ENCODE measurements around the gene PHACTR1.
"Not testable (repeated sequence)": the region's sequence is repeated elsewhere in the genome, so short reads cannot be mapped to it uniquely, and the experiment has no call there.

The PHACTR1 gene

DNA sequence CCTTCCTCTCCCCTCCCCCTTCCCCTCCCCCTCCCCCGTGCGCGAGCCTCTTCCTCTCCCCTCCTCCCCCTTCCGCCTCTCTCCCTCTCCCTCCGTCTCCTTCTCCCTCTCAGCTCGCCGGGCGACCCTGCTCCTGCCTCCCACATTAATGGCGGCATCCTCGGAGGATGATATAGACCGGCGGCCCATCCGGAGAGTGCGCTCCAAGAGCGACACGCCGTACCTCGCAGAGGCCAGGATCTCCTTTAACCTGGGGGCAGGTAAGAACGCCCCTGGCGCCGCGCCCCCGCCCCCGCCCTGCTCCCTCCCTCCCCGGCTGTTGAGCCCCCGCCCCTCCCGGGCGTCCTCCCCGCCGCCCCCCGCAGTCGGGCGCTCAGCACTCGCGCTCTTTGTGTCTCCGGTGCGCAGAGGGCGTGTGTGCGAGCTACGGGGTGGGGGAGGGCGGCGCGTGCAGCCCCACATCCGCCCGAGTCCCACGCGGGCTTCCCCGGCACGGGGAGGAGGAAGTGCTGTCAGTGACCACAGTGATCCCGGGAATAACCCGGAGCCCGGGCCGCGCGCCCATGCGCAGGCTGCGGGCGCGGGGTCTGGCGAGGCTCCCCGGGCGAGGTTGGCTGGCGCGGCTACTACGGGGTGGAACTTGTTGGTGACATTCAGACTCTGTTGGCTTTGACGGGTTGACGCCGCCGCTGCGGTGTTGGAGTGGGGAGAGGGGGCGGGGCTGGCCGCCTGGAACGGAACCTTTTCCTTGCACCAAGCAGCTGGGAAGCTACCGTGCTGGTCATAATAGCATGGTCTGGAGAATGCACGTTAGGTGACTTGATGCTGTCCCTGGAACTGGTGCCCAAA, 33.2 kb downstream of the PHACTR1 start:
- peak; percentile 61 to 80 (median 63) for DNase-seq

DNA sequence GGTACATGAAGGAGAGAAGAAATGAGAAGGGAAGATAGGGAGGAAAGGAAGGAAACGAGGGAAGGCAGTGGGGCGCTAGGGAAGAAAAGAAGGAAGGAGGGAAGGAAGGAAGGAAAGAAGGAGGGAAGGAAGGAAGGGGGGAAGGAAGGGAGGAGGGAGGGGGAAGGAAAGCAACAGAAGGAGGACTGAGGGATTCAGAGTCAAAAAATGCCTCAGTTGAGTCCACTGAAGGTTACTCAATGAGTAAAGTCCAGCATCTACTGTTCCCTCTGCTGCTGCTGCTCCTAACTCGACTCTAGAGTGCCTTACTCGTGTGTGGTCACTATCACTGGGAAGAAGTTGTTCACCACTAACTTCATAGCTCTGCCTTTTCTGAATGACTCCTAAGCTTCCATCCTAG, 33.8 kb downstream of the PHACTR1 start:
- DNase-seq: no peak

DNA sequence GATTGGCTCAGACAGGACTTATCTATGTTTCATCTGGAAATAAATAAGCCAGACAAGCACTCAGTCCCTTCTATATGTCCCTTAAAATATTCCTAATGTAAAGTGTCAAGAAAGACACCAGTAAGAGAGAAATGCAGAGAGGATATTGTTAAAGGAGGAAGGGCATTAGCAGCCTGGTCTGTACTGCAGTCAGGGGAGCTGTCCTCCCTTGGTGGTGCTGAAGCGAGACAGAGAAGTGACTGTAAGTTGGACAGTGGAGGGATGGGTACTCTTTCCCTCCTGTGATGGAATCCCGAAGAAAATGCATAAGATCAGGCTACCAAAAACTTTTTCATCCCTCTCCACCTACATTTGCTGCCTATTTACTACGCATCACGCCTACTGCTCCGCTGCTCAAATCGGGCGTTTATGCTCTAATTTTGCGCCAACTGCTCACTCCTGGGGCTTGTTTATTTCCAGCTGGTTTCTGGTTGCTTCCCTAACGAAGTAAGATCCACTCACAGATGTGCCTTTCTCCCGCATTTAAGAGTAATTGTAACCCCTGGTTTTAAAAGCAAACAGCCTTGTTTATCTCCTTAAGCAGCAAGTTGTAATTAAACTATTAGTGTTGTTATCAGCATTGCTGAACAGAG, 35.2 kb downstream of the PHACTR1 start:
- peak; percentile 65 to 83 (median 72) for DNase-seq

DNA sequence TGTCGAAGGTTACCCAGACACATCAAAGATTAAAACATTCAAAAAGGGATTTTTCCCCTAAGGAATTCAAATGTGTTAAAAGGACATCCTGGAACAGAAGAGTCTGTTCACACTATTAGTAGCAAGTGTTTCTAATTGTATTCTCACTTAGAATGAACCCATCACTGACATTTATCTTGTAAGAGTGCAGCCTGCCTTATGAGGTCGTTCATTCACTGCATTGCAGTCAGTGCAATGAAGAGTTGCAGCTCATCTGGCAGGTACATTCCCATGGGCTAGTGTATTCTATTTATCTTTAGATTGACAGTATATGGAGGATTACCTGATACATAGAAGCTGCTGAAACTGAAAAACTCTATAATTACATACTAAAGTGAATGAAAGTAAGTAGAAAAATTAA, 36.5 kb downstream of the PHACTR1 start:
- DNase-seq: no peak

DNA sequence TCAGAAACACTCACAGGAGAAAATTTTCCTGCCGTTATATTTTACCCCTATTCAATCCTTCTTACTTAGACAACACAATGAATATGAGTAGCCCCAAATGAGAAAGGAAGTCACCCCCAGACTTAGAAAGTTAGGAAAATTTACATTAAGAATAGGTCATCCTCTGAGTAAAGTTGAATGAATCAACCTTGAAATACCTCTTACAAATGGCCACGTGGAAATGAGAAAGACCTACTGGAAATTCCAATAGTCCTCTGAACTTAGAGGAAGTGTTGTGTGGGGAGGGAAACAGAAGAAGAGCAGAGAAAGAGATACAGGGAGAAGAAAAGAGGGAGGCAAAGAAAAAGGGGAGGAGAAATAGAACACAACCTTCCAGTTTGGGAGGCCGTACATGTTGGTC, 43.7 kb downstream of the PHACTR1 start:
- peak in 2 of 3 donors; percentile 37 to 52 for DNase-seq

DNA sequence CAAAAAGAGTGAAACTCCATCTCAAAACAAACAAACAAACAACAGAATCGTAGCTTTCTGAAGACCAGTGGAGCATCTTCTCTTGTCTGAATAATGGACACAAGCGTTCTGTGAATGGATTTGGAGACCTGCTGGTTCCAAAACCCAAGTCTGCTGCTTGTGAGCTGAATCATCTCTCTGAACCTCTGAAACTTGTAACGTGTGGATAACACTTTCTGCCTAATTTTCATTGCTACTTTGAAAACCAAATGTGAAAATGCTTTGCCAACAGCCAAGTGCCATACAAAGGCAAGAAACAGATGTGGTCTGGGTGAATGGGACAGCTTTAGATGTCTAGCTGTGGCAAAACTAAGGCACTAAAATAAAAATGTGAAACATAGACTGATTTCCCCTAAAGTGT, 44.3 kb downstream of the PHACTR1 start:
- no peak for DNase-seq

DNA sequence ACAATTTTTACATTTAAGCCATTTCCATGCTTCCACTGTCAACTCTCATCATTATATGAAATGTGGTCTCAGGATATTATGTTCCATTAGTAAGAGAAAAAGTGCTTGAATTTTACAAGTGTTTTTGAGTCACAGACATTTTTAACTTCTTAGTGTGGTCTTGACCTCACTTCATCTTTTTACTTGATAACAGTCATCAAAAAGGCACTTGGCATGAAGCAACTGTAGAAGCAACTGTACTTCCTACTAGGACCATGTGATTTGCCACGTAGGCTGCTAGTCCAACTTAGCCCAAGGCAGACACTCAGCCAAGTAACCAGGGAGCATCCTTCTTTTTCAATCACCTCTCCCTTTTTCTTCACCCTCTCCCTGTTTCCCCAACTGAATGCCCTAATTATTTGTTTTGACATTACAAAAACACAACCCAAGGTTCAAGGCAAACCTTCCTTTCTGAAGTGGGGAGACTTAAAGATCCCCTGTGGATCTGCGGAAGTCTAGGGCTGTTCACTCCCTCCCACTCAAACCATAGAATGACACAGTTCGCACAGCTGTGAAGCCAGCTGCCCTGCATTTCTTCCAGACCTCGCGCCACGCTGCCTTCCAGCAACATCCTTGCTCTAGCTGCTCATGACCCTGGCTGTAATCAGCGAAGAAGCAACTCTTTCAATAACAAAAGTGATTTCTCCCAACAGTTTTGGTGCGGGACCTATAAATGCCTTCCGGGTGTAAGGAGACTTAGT, 45.0 kb downstream of the PHACTR1 start:
- DNase-seq: peak; percentile 20 to 48 (median 39)

DNA sequence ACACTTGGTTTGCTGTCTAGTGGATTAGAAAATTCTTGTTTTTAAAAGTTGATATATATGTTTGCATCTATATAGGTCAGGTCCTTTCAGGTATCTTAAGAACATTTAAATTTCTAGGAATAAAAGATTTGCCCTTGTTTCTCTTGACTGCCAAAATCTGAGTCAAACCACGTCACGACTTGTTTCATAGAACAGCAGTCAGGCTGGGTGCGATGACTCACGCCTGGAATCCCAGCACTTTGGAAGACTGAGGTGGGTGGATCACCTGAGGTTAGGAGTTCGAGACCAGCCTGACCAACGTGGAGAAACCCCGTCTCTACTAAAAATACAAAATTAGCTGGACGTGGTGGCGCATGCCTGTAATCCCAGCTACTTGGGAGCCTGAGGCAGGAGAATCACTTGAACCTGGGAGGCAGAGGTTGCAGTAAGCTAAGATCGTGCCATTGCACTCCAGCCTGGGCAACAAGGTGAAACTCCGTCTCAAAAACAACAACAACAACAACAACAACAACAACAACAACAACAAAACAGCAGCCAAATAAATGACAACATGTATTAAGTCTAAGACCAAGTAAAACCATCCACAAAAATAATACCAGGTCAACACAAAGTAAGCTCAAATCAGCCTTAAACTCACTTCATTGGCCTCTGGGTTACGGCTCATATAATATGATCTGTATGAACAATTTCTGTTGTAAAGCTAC, 46.3 kb downstream of the PHACTR1 start:
- not testable (repeated sequence) for DNase-seq

DNA sequence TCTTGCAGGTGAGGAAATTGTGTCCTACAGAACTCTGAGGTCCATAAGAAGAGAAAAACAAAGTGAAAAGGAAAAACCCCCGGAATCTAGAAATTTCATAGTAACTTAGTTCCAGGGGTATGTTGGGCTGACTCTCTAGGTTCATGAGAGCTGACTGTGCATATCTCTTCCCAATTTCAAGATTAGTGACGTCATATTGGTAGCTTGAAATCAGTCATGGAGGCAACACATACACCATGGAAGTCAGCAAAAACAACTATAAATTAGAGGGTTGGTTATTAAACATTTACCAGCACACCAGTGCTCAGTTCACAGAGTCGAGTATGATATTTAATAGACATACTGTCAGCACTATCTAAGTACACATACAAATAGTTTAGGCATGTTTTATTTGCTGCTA, 49.8 kb downstream of the PHACTR1 start:
- no peak for DNase-seq

DNA sequence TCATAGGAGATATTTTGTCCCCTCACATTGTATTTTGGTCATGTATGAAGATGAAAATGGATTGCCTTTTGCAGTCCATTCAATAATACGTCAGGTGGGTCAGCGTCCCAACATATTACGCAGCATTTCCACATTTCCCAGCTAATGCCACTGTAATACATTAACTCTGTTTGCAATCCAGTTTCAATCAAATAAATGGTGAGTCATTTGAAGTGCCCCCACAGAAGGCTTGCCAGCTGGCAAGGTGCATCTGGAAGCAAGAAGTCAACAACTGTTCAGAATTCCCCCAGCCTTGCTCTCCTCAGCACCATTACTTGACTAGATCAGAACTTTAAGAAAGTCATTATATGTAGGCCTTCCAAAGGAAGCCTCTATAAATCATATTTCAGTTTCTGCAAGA, 50.4 kb downstream of the PHACTR1 start:
- DNase-seq: no peak

DNA sequence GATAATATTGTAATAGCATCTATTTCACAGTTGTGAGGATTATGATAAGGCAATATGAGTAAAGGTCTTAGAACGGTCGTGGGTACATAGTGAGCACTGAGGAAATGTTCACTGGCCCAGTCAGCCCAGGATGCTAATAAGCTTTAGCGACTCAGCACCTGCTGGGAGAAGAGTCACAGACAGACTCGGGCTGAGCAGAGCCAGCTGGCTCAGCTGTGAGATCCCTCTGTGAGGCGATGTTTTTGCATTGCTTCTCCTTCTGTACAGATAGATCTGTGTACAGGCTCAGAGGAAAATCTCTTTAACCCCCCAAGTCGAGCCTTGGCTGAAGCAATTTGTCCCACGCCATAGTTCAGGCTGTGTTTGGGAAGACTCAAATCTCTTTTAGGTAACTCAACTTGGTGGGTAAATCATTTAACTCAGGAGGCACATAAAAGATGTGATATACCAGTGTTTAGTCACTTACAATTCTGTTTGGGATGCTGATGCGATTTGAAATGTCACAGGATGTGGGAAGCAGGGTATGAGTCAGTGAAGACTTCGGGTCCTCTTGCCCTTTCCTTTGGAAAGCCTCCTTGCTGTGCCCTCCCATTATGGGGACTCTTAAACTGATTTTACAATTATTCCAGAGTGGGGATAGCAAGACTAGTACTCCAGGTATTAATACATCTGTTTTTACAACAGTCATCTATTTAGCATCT, 53.1 kb downstream of the PHACTR1 start:
- DNase-seq: no peak

DNA sequence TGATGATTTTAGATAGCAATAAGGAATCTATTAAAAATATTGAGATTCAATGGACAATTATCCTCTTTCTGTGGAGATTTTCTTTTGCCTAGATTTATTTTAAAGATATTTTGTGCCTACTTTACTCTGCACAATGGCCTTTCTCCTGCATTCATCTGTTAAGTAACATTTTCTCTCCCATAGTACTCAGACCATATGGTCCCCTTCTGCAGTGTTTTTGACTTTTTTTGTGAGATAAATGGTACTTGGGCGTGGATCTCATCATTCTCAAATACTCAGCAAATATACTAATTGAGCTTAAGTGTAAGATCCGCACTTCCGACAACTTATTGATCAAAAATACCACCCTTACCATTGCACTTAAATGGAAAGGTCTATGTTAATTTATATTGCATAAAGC, 55.8 kb downstream of the PHACTR1 start:
- DNase-seq: no peak

DNA sequence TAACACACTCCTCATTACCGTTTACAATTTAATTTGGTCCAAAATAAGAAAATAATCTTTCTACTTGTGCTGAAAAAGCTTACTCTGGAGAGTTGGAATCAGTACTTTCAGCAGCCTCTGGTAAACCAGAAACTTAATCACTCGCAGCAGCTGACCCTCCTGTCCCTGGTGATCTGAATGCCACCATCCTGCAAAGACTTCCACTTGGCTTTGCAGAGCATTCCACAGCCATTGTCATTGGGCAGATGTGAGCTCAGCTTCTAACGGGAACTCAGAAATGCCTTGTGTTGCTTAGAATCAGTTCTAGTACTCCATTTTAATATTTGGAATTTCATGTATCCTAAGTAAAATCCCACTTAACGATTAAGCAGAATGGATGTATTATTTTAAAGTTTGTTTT, 59.7 kb downstream of the PHACTR1 start:
- no peak for DNase-seq

DNA sequence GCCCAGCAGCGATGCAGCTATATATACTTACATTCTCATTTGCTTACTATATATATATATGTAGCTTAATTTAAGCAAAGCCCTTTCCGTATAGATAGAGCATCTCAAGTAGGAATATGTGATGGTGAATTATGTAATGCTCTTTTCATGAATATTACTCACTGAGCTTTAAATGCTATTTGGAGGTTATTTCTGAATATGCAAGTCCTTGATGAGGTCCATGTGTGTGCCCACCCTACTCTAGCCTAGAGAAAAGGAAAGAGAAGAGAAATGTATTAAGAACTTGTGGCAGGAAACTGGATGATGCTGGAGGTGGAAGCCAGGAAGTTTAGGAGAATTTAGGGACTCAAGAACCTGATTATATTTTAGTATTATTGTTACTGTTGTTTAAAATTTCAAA, 63.2 kb downstream of the PHACTR1 start:
- no peak for DNase-seq

DNA sequence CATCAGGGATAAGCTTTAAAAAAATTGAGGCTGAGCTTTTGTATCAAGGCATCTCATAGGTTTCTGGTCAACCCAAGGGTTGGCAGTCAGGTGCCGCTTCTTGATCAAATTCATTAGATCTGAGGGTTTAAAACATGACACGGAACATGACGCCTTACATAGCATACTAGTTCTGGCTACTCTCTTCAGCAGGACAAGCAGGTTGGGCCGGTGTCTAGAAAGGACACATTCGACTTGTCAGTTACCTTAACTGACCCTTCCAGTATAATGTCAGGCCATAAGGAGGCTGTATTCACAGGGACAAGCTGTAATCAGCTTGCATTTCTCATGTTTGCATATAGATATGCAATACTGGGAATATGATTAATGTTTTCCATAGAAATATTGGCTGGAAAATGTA, 65.6 kb downstream of the PHACTR1 start:
- DNase-seq: no peak

DNA sequence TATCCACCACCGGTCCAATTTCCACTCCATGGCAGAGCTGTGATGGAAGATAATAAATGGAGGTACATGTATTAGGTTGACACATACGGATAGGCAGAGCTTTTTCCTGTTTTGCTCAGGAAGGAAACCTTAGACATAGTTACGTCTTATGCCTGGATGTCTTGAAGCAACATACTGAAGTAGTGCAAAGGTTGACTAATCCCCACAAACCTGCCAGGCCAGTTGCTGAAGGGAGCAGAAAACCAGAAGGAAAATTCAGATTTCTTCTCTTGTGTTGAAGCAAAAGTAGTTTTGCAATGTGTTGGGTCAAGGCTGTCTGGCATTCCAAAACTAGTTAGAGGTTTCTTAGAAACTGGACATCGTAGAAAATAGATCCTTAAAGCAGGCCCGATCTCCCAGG, 68.7 kb downstream of the PHACTR1 start:
- DNase-seq: no peak

DNA sequence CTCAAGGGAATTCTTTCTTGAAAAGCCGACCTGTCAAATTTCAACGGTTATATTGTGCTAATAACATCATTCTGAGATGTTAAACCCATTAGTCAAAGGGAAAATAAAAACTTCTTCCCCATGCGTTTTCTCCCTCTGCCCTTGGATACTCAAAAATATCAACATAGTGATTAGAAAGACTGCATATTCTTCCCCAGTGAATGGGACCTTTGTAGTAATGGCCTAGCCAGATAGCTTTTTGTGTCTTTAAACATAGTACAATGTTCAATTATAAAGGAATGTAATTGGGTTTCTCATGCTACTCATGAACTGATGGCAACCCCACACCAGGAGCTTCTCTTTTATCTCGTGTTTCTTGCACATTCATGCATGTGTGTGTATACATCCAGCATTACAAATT, 69.4 kb downstream of the PHACTR1 start:
- DNase-seq: no peak

DNA sequence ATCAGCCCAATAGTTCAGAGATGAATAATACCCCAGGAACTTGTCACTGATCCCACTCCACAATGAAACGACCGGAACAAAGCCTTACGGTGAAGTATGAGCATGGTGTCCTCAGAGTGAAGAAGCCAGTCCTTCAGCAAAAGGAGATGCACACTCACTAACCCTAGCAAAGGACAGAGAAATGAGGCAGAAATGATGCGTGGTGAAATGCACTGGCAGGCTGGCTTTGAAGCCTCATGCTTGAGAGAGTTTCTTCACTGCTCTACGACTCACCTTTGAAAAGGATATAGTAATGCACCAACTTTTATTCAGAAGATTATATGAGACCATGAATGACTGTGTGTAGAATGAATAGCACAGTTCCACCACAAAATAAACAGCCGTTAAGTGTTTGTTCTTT, 74.8 kb downstream of the PHACTR1 start:
- DNase-seq: no peak

DNA sequence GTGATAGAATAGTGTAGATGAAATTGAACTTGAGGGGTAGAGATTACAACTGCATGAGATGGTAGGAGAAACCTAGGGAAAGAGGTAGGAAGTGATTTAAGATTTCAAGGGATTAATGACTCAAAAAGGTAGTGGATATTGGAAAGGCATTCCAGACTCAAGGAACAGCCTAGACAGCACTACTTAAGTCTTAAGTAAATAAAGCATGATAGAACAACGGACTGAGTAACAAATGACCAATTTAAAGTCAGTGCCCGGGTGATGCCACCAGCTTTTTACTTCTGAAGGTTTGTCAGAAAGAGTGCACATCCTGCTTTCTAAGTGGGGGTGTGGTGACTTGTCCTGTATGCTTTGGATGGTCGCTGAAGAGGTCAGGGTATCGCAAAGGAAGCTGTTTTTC, 81.8 kb downstream of the PHACTR1 start:
- no peak for DNase-seq

DNA sequence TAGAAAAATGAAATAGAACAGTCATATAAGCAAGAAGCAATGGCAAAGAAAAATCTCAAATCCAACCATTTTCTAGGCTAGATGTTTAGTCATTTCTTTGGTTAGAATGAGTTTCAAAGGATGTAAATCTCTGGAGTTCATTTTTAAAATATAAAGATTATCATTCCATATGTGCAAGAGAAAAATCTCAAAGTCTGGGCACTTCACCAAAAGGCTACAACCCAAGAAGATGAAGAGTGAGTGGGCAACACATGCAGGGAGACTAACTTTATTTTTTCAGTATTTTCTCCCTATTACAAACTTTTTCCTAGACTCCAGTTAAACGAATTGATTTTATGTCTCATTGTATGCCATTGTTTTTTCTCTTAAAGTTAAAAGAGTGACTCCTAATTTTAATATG, 83.6 kb downstream of the PHACTR1 start:
- no peak for DNase-seq

DNA sequence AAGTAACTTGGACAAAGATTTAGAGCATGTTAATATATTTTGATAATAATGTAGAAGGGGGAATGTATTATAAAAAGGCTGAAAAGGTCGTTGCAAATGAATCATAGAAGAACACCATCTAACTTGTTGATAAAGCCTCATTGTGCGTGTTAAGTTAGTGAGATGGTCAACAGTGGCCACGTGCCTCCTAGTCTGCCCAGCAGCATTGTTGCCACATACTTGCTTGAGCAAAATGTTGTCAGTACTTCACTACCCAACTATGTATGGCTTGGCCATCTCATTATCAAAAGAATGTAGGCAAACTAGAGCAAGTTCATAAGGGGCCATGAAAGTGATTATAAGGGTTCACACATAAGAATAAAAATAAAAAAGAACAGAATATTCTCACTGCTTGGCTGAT, 84.6 kb downstream of the PHACTR1 start:
- DNase-seq: no peak

DNA sequence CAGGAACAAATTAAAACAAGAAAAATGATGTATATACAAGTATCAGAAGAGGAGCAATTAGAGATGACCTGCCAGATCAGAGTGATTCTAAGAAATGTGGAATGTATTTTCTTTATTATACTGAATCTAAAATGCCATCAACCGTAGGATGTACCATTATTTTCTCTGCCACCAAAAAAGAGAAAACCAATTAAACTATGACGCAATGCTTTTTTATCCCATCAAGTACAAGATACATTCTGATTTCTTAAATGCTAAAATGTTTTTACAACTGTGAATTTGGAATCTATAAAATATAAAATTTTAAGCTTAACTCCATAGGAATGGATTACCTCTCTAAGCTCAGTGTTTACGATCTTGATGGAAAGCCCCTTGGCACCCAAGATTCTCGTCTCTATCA, 85.9 kb downstream of the PHACTR1 start:
- DNase-seq: no peak

DNA sequence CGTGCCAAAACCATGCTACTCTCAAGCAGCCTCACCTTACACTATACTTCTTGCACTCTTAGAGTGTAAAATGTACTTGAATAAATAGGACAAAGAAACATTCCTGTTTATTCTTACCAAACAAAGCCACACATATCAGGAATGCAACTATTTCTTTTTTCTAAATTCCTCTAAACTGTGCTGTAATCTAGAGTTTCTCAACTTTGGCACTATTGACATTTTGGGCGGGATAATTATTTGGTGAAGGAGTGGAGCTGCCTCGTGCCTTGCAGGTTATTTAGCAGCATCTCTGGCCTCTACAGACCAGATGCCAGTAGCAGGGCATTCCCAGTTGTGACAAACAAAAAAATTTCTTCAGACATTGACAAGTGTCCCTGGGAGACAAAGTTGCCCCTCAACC, 86.9 kb downstream of the PHACTR1 start:
- DNase-seq: no peak
